Fibroblast of lung (primary cell): ENCODE results near the gene TNIK. TPM values are rescaled to one million over a fixed set of nuclear protein-coding genes. Genes with fewer than 3 reads are reported as not detected.
A peak's percentile ranks its signal among the peaks of the same experiment; 100 is the strongest.

Source experiments
- DNase-seq, 2 donors: peaks; one replicate each; pipeline versions ENCODE4 v3.0.0 to v3.0.0-alpha.2; 2010; ENCODE audit warnings: low read depth in 2 of 2
- H2AFZ ChIP-seq: 2 replicates; pipeline ENCODE4 v1.5.1; 2012; ENCODE audit warnings: low read length, control low read depth, inconsistent platforms
- H3K27ac ChIP-seq: 2 replicates; pipeline ENCODE4 v1.5.1; 2011; ENCODE audit warnings: low read length, control low read depth; ENCODE audit not compliant: insufficient read depth
- H3K27me3 ChIP-seq: 2 replicates; pipeline ENCODE4 v1.5.1; 2011; ENCODE audit warnings: mild to moderate bottlenecking, low read length; ENCODE audit not compliant: control insufficient read depth, insufficient read depth
- H3K36me3 ChIP-seq: 2 replicates; pipeline ENCODE4 v1.5.1; 2011; ENCODE audit warnings: low read length; ENCODE audit not compliant: control insufficient read depth, insufficient read depth
- H3K4me1 ChIP-seq: 2 replicates; pipeline ENCODE4 v1.5.1; 2011; ENCODE audit warnings: low read length; ENCODE audit not compliant: control insufficient read depth, insufficient read depth; ENCODE audit errors: extremely low read depth
- H3K4me2 ChIP-seq: 2 replicates; pipeline ENCODE4 v1.5.1; 2011; ENCODE audit warnings: low read length, control low read depth; ENCODE audit not compliant: insufficient read depth; ENCODE audit errors: extremely low read depth
- H3K4me3 ChIP-seq, 4 experiments: fragments of 200-600 bp in 1 of 4; sonication (generic) in 1 of 4; replicated peaks in 1 of 4; 2 replicates each; pipeline ENCODE4 v1.5.1; 2011 to 2016; ENCODE audit warnings: low read length in 4 of 4, low read depth in 3 of 4, mild to moderate bottlenecking in 3 of 4, control low read depth in 2 of 4, inconsistent platforms in 1 of 4, mixed read lengths in 1 of 4; ENCODE audit not compliant: insufficient read depth in 1 of 4; ENCODE audit errors: control extremely low read depth in 1 of 4
- H3K79me2 ChIP-seq: 2 replicates; pipeline ENCODE4 v1.5.1; 2012; ENCODE audit warnings: mild to moderate bottlenecking, low read length, inconsistent platforms; ENCODE audit not compliant: control insufficient read depth, insufficient read depth
- H3K9ac ChIP-seq: 2 replicates; pipeline ENCODE4 v1.5.1; 2011; ENCODE audit warnings: mild to moderate bottlenecking, low read length, control low read depth; ENCODE audit not compliant: insufficient read depth
- H3K9me3 ChIP-seq: 2 replicates; pipeline ENCODE4 v1.5.1; 2012; ENCODE audit warnings: low read depth, low read length; ENCODE audit not compliant: control insufficient read depth, insufficient read depth
- H4K20me1 ChIP-seq: 2 replicates; pipeline ENCODE4 v1.5.1; 2011; ENCODE audit warnings: low read length; ENCODE audit not compliant: control insufficient read depth, insufficient read depth; ENCODE audit errors: extremely low read depth
- CTCF ChIP-seq, 2 donors: IDR thresholded peaks in 1 of 2; conservative IDR thresholded peaks in 1 of 2; 1 replicate in 1 of 2; 2 replicates in 1 of 2; pipeline ENCODE4 v1.5.1; 2011 to 2012; ENCODE audit warnings: low read length in 2 of 2, control low read depth in 1 of 2, inconsistent platforms in 1 of 2, low read depth in 1 of 2, mild to moderate bottlenecking in 1 of 2
- EZH2 ChIP-seq: IDR thresholded peaks from 2 replicates; pipeline ENCODE4 v1.5.1; 2012; ENCODE audit warnings: low read length, control low read depth, mild to moderate bottlenecking; ENCODE audit errors: missing control alignments
- polyA plus RNA-seq, 2 donors: library from polyadenylated mRNA; depleted of rRNA in 1 of 2; stranded (reverse) in 1 of 2; unstranded in 1 of 2; fragments of >200 nt; gene quantifications; 2 replicates each; pipeline ENCODE4 v1.2.1, GENCODE V29; 2011 to 2012; ENCODE audit warnings: missing spikeins in 1 of 2
- total RNA-seq: library from RNA; depleted of rRNA; stranded (reverse); fragments of >200 nt; gene quantifications from 2 replicates; pipeline ENCODE4 v1.2.1, GENCODE V29; 2014

TNIK gene
- total and polyA plus RNA-seq, 2 donors (not counting 1 experiment from before 2014, with no cell fraction given): 13.8 to 39.3 TPM

- H2AFZ ChIP-seq: no peak overlapping the region
These were observed 125.8 kb downstream of the TNIK start for GRCh38 chr3:171334465-171334811.

DNA sequence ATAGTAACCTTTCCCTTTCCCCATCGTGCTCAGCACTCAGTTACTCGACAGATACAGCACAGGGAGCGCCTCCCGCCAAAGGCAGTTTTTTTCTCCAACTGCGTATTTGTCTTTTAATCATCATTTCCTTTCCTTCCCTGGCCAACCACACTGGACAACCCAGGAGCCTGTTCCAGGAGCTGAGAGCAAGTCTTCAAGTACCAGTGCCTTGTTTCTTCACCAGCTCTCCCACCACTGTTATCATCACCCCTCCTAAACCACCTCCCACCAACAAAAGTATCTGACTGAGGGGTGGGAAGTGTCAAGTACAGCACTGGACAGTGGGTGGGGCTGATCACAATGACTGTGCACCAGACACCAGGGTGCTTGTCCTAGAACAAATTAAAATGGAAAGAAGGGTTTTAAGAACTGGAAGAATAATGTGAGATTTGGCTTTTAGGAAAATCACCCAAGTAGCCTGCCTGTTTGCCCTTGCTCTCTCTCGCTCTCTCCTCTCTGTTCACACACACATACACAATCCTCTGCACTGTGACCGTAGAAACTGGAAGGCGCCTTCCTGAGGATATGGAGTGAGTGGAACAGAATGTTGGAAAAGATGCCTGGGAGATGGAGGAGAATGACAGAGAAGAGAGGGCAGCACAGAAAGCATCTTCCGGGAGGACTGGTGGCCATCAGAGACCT, 126.3 kb downstream of the TNIK start:
- Histone ChIP-seq H3K79me2 (no peaks in the 10 kb centered on the region), H3K27ac (no peak overlapping the region), H3K27me3 (no peaks in the 10 kb centered on the region), H3K4me2 (no peak overlapping the region), H3K9ac (no peak overlapping the region), H3K4me1 (no peaks in the 10 kb centered on the region), H4K20me1 (no peaks in the 10 kb centered on the region), H2AFZ (no peak overlapping the region), H3K4me3 (no peak overlapping the region), H3K9me3 (no peaks in the 10 kb centered on the region), H3K36me3 (no peaks in the 10 kb centered on the region)
- no peak for TF ChIP-seq CTCF (conservative IDR thresholded peaks at IDR 0.05 in 1 of 2, IDR thresholded peaks at IDR 0.05 in 1 of 2; ENCODE audit: low read depth in 1 of 2, low read length in 2 of 2)
- TF ChIP-seq EZH2: no peak
- DNase-seq: no peak

More at GRCh38 chr3:171334465-171334811, 125.8 kb downstream of the TNIK start:
- no peaks in the 10 kb centered on the region for H3K27me3 ChIP-seq
- no peak overlapping the region for H3K27ac ChIP-seq
- no peaks in the 10 kb centered on the region for H3K9me3 ChIP-seq
- no peaks in the 10 kb centered on the region for H3K4me1 ChIP-seq
- H3K4me2 ChIP-seq: no peak overlapping the region
- no peak overlapping the region for H3K4me3 ChIP-seq
- no peaks in the 10 kb centered on the region for H4K20me1 ChIP-seq
- peak in 1 of 2 donors; percentile 61 for DNase-seq
- no peaks in the 10 kb centered on the region for H3K79me2 ChIP-seq
- no peaks in the 10 kb centered on the region for H3K36me3 ChIP-seq
- H3K9ac ChIP-seq: no peak overlapping the region
- TF ChIP-seq CTCF (conservative IDR thresholded peaks at IDR 0.05 in 1 of 2, IDR thresholded peaks at IDR 0.05 in 1 of 2; ENCODE audit: low read depth in 1 of 2, low read length in 2 of 2): no peak

GRCh38 chr3:171330938-171331337, 129.3 kb downstream of the TNIK start:
- no peaks in the 10 kb centered on the region for H3K27me3 ChIP-seq

More at GRCh38 chr3:171330938-171331337, 129.3 kb downstream of the TNIK start:
- Histone ChIP-seq H3K4me2 (no peak overlapping the region), H3K9ac (no peak overlapping the region), H3K9me3 (no peaks in the 10 kb centered on the region), H3K4me3 (no peak overlapping the region), H3K4me1 (no peaks in the 10 kb centered on the region), H3K36me3 (no peaks in the 10 kb centered on the region), H2AFZ (no peak overlapping the region), H3K79me2 (no peaks in the 10 kb centered on the region), H4K20me1 (no peaks in the 10 kb centered on the region), H3K27ac (no peak overlapping the region)
- TF ChIP-seq EZH2 (no peak), CTCF (conservative IDR thresholded peaks at IDR 0.05 in 1 of 2, IDR thresholded peaks at IDR 0.05 in 1 of 2; ENCODE audit: low read depth in 1 of 2, low read length in 2 of 2) (no peak)
- no peak for DNase-seq
